Posterior cingulate gyrus (tissue), 11 donors: ENCODE data around the gene BARX1.
"Not testable (repeated sequence)": the region's sequence is repeated elsewhere in the genome, so short reads cannot be mapped to it uniquely, and the experiment has no call there.

Source experiments
- DNase-seq, 10 donors: peaks; one replicate each; pipeline versions ENCODE4 v3.0.0 to v3.0.0-alpha.2; 2020 to 2021; ENCODE audit warnings: mixed read lengths in 3 of 10
- intact Hi-C: fragments of 100-400 bp; cut with DNase I; formaldehyde crosslinking; loops from one replicate; pipeline ENCODE4 v1.15.1; 2023

BARX1 gene, protein sequence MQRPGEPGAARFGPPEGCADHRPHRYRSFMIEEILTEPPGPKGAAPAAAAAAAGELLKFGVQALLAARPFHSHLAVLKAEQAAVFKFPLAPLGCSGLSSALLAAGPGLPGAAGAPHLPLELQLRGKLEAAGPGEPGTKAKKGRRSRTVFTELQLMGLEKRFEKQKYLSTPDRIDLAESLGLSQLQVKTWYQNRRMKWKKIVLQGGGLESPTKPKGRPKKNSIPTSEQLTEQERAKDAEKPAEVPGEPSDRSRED

DNA sequence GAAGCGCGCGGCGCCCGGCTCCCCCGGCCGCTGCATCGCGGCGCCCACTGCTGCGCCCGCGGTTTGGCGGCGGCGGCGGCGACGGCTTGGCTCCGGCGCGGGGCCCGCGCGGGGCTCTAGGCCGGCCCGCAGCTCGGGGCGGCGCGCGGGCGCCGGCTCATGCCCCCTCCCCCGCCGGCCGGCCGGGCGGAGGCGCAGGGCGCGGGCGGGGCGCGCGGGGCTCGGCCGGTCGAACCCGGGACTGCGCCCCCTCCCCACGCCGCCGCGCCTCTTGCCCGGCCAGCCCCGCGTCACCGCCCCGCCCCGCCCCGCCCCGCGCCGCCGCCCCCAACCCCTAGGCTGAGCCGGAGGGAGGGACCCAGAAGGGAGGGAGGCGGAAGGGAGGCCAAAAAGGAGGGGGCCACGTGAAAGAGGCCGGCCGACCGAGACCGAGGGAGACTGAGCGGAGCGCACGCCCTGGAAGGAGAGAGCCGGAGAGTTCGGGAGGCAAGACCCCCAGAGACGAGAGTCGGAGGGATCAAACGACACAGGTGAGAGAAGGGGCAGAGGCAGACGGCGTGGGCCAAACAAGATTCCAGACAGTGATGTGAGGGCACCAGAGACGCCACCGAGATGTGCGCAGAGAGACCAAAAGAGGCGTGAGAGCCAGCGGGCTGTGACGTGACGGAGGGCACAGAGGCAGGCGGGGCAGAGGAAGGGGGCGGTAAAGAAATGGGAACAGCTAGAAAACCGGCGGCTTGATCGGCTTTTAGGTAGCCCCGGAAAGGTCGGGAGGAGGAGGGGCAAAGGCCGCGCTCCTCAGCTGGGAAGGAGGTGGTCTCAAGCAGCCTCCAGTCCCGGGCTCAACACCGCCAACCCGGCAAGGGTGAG, at the start of gene BARX1:
BARX1 (minus strand) TSS at position 245 of the 870 bp plus-strand sequence; CDS start at position 36, 209 bp downstream.
- intact Hi-C loops: no loop called here
- DNase-seq: peak in 2 of 10 donors; percentile 59 to 77

DNA sequence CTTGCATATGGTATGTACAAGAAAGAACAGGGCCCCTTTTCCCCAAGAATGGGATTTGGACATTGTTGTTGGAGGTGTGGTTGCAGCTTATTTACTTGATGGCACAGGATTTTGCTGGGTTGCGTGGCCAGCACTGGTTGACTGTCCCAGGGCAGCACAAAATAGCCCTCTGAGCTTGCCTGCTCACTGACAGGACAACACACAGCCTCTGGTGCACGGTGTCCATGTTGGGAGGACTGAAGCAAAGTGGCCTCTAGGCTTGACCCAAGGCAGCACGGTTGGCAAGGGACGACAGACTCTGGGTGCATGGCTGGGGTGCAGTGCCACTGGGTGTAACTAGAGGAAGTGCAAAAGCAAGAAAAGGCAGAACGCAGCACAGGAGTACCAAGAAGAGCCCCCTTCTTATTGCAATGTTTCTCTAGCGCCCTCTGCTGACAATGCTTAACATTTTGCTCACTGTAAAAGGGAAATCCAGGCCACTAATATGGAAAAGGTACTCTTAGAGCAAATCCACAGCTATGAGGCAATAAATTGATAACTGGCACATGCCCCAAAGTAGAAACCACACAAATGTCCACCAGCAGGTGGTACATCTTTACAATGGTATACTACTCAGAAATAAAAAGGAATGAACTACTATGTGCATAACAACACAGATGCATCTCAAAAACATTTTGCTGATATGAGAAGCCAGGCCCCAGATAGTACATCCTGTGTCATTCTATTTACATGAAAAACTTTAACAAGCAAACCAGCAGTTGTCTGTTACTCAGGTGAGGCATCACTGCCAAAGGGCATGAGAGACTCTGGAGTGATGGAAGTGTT, 47.4 kb upstream of the BARX1 start:
- peak in 1 of 10 donors; percentile 13 for DNase-seq
- intact Hi-C loops: no loop called here

DNA sequence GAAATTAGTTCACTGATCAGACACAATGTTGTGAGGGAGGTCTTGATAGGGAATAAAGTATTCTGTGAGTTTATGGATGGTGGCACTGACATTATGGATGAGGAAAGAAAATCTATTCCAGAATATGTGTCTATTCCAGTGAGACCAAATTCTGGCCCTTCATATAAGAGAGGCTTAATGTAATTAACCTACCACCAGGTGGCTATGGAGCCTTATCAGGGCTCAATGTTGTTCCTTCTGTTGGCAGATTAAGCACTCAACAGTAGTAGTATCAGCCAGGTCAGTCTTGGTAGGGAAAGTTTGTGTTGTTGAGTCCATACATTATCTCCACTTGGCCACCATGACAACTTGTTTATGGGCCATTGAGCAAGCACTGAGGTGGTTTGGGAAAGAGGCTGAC, 41.7 kb upstream of the BARX1 start:
- intact Hi-C loops: no loop called here
- no peak for DNase-seq

DNA sequence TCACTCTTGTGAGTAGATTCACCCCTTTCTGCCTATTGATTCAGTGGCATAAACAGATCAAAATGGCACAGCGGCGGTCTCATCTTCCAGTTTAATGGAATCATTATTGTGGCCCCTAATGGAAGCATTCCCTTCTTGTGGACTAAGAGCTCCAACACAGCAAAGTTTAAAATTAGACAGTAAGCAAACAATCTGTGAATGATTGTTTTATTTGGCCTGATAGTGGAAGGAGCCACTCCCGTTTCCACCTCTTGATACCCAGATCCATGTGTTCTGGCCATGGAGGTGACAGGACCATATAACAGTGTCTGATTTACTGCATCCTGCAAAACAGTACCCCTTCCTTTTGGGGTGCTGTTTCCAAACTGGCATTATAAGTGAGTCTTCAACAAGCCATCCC, 41.2 kb upstream of the BARX1 start:
- no peak for DNase-seq
- intact Hi-C loops: no loop called here

DNA sequence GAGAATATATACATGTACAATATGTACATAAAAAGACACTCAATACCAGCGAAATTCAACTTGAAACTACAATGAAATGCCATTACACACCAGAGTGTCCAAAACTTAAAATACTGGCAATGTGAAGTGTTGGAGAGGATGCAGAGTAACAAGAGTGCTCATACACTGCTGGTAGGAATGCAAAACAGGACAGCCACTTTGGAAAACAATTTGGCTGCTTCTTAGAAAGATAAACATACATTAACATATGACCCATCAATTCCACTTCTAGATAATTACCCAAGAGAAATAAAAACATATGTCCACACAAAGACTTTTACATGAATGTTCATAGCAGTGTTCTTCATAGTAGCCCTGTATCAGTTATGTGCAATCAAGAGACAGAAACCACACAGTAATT, 39.4 kb upstream of the BARX1 start:
- intact Hi-C loops: no loop called here
- DNase-seq: no peak

DNA sequence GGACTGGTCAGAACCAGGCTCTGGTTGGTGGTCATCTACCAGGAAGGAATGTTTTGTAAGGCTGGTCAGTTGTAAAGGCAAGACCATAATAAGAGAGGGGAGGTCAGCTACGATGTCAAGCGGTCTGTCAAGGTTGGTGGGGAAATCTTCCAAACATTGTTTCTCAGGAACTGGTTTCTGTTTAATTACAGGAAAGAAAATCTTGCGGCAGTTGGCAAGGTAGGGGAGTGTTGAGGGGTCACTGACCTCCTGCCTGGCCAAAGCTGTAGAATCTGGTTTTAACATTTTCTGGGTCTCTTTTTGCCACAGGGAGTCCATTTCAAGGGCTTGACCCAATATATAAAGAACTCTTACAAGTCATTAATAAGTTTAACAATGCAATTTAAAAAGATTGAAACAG, 39.0 kb upstream of the BARX1 start:
- DNase-seq: no peak
- intact Hi-C loops: no loop called here

DNA sequence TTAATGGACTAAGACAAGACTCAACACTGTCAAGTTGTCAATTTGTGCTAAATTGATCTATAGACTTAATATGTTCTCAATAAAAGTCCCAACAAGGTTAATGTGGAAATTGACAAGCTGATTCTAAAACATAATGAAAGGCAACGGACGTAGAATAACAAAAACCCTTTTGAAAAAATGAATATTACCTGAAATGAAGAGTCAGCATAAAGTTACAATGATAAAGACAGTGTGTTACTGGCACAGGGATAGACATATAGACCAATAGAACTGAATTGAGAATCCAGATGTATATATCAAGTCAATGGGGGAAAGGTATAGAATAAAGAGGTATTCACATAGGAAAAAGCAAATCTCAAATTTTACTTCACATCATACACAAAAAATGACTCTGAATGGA, 37.7 kb upstream of the BARX1 start:
- DNase-seq: no peak
- intact Hi-C loops: no loop called here

DNA sequence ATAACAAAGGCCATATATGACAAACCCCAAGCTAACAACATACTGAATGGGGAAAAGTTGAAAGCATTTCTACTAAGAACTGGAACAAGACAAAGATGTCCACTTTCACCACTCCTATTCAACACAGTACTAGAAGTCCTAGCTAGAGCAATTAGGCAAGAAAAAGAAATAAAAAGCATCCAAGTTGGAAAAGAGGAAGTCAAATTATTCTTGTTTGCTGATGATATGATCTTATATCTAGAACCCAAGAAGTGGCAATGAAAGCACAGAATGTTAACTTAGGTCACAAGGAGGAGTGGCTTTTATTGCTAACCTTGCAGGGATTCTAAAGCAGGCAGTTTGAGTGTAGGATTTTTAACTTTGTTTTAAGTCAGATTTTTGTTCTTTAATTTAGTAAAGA, 35.3 kb upstream of the BARX1 start:
- DNase-seq: no peak
- intact Hi-C loops: no loop called here

DNA sequence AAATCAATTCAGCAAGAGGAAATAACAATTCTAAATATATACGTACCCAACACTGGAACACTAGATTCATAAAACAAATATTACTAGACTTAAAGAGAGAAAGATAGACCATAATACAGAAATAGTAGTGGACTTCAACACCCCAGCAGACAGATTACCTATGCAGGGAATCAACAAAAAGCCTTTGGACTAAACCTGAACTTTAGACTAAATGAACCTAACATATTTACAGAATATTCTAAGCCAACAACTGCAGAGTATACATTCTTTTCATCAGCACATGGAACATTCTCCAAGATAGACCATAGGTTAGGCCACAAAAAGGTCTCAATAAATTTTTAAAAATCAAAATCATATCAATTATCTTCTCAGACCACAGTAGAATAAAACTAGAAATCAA, 32.9 kb upstream of the BARX1 start:
- no peak for DNase-seq
- intact Hi-C loops: no loop called here

DNA sequence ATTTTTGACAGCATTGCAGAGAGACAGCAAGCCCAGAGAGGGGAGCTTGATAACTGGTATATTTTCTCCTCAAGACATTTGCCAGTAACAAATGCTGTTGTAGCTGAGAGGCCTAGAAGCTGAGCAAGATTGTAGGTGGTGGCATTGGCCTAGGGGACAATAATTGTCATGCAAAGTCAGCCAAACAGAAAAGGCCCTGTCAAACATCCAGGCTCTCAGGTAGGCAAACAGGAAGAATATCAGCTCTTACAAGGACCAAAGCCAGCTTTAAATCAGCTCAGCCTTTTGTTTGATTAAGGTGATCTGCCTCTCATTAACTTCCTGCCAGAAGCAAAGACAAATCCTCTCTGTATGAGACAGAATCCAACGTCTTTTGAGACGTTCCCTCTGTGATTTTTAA, 29.7 kb upstream of the BARX1 start:
- intact Hi-C loops: no loop called here
- DNase-seq: no peak

DNA sequence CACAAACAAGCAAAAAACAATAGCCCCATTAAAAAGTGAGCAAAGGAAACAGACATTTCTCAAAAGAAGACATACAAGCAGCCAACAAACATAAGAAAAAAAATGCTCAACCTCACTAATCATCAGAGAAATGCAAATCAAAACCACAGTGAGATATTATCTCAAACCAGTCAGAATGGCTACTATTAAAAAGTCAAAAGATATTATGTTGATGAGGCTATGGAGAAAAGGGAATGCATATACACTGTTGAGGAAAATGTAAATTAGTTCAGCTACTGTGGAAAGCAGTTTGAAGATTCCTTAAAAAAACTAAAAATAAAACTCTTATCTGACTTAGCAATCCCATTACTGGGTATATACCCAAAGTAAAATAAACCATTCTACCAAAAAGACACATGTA, 28.7 kb upstream of the BARX1 start:
- intact Hi-C loops: no loop called here
- no peak for DNase-seq

DNA sequence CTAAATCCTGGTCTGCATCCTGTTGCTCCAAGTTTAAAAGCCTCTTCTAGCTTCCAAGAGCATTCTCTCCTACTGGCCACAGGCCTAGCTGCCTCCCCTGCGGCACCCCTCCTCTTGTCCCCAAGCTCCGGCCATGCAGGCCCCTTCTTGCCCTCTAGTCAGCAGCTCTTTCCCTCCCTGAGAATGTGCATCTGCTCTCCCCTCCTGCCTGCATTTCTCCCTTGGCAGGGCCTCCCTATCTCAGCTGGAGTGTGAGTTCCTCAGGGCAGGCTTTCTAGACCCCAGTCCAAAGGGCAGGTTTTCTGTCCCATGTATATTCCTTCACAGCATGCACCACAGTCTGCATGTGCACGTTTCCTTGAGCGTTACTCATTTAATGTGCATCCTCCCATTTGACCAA, 24.6 kb upstream of the BARX1 start:
- intact Hi-C loops: no loop called here
- no peak for DNase-seq

DNA sequence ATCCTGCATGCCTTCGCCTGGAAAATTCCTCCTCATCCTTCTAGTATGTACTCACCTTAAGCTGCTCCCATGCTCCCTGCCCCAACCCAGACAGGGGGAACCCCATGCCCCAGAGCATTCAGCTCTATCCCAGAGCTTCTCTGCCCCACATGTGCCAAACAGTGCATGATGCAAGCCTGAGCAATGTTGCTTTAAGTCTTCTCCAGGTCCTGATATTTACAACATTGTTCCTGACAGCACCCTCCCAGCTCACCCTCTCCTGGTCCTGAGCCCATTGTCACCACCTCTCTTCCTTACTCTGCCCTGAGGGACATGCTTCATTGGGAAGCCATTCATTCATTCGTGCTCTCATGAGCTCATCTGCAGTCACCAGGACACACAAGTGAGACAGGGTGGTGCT, 23.4 kb upstream of the BARX1 start:
- DNase-seq: peak in 1 of 10 donors; percentile 40
- intact Hi-C loops: no loop called here

DNA sequence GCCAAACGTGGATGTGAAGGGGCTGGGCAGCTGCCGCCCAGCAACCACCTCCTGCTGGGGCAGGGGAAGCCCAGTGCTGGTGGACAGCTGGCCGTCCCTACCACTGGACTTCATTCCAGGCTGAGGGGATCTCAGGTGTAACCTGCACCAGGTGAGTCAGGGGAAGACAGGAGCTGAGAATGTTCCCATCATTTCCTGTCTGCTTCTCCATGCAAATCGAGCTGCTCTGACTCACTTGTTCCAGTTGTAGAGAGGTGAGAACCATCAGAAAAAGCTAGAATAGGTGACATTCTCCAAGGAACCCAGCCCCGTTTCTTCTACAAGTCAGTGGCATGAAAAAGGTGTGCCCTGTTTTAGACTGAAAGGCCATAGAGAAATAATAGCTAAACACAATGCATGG, 21.8 kb upstream of the BARX1 start:
- peak in 1 of 10 donors; percentile 21 for DNase-seq
- intact Hi-C loops: no loop called here

DNA sequence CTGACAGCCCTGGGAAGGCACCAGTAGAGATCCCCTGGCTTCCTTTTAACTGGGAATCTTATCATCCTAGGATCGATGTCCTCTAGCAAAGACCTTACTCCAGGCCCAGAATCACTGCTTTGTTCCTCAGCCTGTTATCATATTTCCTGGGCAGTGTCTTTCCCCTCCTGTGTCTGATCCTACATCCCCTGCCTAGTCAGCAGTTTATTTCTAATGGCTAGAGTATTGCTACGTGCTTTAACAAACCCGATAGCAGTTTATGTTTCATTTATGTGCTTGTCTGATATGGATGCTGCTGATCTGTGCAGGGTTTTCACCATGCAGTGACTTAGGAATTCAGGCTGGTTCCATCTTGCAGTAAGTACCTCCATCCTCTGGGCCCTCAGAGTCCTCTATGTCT, 20.9 kb upstream of the BARX1 start:
- intact Hi-C loops: no loop called here
- no peak for DNase-seq

DNA sequence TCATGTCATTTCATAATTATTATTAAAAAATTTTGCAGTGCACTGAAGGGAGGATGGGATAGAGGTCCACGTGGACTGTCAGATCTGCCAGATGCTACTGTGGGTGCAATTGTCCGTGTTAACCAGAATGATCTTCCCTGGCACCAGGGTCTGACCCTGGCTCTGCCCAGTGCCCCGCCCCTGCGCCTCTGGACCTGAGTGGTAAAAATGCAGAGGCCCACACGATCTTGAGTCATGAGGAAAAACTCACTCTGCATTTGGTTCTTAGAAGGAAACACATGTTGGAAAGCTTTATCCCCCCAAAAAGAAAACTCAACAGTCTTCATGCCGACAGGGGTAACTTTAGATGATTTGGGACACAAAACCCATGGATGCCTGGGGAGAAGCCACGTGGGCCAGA, 20.1 kb upstream of the BARX1 start:
- intact Hi-C loops: no loop called here
- no peak for DNase-seq

DNA sequence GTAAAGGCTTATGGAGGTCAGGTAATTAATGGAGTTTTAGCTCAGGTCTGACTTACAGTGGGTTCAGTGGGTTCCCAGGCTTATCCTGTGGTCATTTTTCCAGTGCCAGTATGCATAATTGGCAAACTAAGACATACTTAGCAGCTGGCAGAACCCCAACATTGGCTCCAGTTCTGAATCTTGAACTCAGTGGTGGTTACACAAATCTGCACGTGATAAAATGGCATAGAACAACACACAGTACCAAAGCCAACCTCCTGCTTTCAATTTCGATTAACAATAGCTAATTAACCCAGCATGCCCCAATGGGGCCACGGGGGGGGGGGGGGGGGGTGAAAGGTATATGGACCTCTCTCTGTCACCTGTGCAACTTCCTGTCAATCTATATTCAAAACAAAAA, 19.0 kb upstream of the BARX1 start:
- DNase-seq: no peak
- intact Hi-C loops: no loop called here

DNA sequence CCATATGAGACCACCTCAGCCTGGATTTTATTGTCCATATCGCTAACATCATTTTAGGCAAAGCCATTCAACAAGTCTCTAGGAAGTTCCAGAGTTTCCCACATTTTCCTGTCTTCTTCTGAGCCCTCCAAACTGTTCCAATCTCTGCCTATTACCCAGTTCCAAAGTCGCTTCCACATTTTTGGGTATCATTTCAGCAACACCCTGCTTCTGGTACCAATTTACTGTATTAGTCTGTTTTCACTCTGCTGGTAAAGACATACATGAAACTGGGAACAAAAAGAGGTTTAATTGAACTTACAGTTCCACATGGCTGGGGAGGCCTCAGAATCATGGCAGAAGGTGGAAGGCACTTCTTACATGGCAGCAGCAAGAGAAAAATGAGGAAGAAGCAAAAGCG, 17.5 kb upstream of the BARX1 start:
- intact Hi-C loops, DNase-seq: not testable (repeated sequence)

DNA sequence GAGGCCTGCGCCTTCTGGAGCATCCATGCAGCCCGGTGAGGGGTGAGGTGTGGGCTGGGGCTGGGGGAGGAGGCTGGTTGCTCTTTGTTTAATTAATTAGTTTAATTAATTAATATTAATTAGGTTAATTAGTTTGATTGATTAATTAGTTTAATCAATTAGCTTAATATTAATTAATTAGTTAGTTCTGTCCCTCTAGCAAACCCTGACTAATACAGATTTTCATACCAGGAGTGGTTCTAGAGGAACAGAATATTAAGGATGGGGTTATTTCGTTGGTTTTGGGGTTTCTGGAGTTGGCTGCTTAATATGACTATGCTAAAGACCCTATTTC, 14.1 kb upstream of the BARX1 start:
- DNase-seq: no peak
- intact Hi-C loops: no loop called here

DNA sequence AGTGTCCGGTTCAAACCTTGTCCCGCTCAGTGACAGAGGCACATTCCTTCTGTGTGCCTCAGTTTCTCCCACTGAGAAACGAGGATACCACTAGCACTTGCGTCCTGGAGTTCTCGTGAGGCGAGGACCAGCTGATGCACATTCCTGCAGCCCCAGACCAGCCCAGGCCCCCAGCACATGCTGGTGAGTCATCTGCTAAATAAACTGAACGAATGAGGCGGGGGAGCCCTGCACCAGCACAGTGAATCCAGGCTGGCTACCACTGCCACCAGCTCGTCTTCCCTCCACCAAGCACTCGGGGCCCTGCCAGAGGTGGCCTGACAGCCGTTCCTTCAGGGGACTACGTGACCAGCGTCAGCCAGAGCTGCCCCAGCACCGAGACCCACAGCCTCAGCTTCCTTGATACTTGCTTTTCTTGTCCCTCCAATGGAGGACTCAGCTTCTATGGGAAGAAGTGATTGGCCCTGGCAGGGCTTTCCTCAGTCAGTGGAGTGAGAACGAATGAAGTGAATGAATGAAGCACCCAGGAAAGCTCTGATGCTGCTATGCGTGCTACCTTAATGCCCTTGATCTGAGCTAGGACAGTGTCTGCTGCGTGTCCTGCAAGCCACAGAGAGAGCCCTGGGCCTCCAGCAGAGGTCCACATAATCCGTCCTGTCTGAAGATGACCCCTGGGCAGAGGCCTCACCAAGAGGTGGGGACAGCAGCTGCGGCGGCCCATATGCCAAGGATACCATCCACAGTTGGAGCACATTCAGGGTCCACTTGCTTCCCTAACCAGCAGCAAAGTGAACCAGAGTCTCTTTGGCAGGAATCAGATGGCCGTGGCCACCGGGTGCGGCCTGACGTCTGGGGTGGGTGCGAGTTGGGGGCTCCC, 13.5 kb upstream of the BARX1 start:
- peak in 1 of 10 donors; percentile 55 for DNase-seq
- intact Hi-C loops: no loop called here
